ENCODE measurements around the gene NAP1L4.
"Not testable (repeated sequence)": the region's sequence is repeated elsewhere in the genome, so short reads cannot be mapped to it uniquely, and the experiment has no call there.

NAP1L4 gene

DNA sequence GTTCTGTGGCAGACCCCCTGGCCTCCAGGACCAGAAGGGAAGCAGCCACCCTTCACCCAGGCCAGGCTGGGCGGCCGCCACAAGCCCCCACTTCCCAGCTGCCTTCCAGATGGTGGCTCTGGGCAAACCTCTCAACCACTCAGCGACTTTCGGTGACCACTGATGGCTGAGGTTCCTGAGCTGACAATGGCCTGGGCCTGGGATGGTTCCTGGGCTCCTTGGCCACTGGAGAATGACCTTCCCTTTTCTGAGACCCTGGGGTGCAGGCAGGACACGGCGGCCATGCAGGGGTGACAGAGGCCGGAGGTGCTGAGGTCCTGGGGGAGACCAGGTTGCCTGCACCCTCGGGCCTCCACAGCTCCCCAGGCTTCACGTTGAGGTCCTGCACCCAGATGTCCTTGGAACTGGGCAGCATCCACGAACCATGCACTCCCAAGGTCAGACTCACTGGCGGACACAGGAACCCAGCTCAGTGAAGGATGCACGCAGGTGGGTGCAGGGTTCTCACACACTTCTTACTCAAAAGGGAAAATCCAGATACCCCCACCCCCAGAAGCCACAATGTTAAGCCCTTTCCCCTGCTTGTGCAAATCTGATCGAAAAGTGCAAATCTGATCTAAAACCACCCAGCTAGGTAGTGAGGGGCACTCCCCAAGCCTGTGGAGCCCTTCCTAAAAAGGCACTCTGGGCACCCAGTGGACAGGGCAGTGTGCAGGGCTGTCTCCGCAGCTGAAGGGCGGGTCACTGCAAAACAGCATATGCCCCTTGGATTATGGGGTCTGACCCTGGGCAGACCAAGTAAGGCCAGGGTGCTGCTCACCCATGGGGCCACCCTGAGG is 49.0 kb downstream of the NAP1L4 start:
- no peak for TF ChIP-seq JUND (IDR thresholded peaks at IDR 0.05; ENCODE audit: low read depth)
- DNase-seq (ENCODE audit: low read depth in 1 of 2, low spot score in 1 of 2): no peak
- in situ Hi-C loops (cut with HindIII; ENCODE audit: low pct_unique_long_range_greater_than_20kb, low sequenced_read_pairs): no loop called here

GRCh38 chr11:2942447-2942846 is 49.7 kb downstream of the NAP1L4 start:
- no peak for DNase-seq (ENCODE audit: low read depth in 1 of 2, low spot score in 1 of 2)
- in situ Hi-C loops (cut with HindIII; ENCODE audit: low pct_unique_long_range_greater_than_20kb, low sequenced_read_pairs): no loop called here
- TF ChIP-seq JUND (IDR thresholded peaks at IDR 0.05; ENCODE audit: low read depth): no peak

DNA sequence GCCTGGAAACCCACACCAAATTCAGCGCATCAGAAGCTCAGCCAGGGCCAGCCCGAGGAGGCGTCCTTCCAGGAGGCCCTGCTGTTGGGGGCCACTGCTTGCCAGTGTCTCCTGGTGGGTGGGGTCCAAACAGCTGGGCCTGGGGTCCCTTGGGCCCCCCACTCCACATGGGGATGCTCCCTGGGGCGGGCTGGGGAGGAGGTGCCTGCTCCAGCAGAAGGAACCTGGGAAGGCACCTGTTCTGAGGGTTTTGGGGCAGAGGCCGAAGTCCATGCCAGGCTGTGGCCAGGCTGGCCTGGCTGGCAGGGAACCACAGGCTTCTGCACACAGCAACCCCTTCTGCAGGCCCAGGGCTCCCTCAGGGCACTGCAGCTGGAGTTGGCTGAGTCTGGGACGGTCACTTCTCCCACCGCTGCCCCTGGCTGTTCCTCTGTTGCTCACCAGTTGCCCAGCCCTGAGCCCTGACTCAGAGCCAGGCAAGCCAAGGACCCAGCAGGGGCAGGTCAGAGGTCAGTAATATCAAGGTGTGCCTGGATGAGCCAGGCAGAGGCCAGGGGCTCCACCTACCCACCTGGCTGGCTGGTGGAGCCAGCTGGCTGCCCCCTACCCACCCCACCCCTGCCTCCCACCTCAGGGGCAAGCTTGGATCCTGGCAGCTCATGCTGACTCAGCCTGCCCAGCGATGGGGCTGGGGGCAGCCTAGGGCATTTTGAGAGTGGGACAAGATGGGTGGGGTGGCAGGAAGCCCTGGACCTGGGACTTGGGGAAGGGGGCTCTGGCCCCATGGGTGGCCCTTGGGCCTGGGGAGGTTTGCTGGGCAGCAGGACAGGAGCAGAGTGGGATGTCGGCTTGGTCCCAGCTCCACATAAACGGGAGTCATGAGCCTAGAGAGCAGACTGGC is 51.0 kb downstream of the NAP1L4 start:
- in situ Hi-C loops (cut with HindIII; ENCODE audit: low pct_unique_long_range_greater_than_20kb, low sequenced_read_pairs): no loop called here
- no peak for DNase-seq (ENCODE audit: low read depth in 1 of 2, low spot score in 1 of 2)

GRCh38 chr11:2940147-2940920 is 51.8 kb downstream of the NAP1L4 start:
- TF ChIP-seq JUND (IDR thresholded peaks at IDR 0.05; ENCODE audit: low read depth): no peak
- DNase-seq (ENCODE audit: low read depth in 1 of 2, low spot score in 1 of 2): no peak
- in situ Hi-C loops (cut with HindIII; ENCODE audit: low pct_unique_long_range_greater_than_20kb, low sequenced_read_pairs): no loop called here

More for the DNA sequence above, 51.0 kb downstream of the NAP1L4 start:
- TF ChIP-seq JUND (IDR thresholded peaks at IDR 0.05; ENCODE audit: low read depth): no peak

DNA sequence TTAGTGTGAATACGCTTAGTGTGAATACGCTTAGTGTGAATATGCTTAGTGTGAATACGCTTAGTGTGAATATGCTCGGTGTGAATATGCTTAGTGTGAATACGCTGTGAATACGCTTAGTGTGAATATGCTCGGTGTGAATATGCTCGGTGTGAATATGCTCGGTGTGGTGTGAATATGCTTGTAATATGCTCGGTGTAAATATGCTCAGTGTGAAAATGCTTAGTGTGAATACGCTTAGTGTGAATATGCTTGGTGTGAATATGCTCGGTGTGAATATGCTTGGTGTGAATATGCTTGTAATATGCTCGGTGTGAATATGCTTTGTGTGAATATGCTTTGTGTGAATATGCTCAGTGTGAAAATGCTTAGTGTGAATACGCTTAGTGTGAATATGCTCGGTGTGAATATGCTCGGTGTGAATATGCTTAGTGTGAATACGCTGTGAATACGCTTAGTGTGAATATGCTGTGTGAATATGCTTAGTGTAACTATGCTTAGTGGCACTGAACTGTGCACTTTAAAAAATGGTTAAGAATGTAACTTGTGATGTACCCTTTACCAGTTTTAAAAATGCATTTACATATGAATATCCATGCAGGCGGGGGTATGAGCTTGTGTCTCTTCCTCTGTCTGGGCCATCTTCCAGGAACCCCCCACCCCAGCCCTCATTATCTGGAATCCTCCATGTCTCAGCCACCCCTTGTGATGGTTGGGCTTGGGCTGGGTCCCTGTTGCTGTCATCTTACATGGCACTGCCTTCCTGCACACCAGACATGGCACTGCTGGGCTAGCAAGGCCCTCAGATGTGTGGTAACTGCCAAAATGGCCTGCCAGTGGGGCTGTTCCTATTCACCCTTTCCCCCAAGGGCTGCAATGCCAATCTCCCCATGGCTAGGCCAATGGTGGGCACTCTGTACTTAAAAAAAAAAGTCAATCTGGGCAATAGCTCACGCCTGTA is 53.4 kb downstream of the NAP1L4 start:
- DNase-seq (ENCODE audit: low read depth in 1 of 2, low spot score in 1 of 2); in situ Hi-C loops (cut with HindIII; ENCODE audit: low pct_unique_long_range_greater_than_20kb, low sequenced_read_pairs): not testable (repeated sequence)

DNA sequence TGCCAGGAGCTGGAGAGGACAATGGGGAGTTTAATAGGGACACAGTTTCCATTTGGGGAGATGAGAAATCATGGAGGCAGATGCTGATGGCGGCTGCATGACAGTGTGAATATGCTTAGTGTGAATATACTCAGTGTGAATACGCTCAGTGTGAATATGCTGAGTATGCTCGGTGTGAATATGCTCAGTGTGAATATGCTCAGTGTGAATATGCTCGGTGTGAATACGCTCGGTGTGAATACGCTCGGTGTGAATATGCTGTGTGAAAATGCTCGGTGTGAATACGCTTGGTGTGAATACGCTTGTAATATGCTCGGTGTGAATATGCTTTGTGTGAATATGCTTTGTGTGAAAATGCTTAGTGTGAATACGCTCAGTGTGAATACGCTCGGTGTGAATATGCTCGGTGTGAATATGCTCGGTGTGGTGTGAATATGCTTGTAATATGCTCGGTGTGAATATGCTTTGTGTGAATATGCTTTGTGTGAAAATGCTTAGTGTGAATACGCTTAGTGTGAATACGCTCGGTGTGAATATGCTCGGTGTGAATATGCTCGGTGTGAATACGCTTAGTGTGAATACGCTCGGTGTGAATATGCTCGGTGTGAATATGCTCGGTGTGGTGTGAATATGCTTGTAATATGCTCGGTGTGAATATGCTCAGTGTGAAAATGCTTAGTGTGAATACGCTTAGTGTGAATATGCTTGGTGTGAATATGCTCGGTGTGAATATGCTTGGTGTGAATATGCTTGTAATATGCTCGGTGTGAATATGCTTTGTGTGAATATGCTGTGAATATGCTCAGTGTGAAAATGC is 54.3 kb downstream of the NAP1L4 start:
- DNase-seq (ENCODE audit: low read depth in 1 of 2, low spot score in 1 of 2); in situ Hi-C loops (cut with HindIII; ENCODE audit: low pct_unique_long_range_greater_than_20kb, low sequenced_read_pairs): not testable (repeated sequence)

- no peak for TF ChIP-seq JUND (IDR thresholded peaks at IDR 0.05; ENCODE audit: low read depth)
- in situ Hi-C loops (cut with HindIII; ENCODE audit: low pct_unique_long_range_greater_than_20kb, low sequenced_read_pairs): no loop called here
- DNase-seq (ENCODE audit: low read depth in 1 of 2, low spot score in 1 of 2): no peak
Observed at GRCh38 chr11:2934611-2935239, 57.4 kb downstream of the NAP1L4 start.

DNA sequence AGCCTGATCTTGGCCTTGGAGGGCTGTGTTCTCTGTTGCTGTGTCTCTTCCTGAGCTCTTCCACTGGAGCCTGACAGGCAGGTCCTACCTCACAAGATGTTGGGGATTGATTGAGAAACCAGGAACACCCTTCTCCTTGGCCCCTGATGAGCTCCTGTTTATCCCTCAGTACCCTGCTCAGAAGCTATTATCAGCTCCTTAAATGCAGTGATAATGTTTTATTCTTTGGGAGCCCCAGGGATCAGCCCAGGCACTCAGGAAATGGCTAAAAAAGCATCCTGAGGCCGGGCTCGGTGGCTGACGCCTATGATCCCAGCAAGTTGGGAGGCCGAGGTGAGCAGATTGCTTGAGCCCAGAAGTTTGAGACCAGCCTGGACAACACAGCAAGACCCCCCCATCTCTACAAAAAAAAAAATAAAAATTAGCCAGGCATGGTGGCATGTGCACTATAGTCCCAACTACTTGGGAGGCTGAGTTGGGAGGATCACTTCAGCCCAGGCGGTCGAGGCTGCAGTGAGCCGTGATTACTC is 58.0 kb downstream of the NAP1L4 start:
- no peak for DNase-seq (ENCODE audit: low read depth in 1 of 2, low spot score in 1 of 2)
- in situ Hi-C loops (cut with HindIII; ENCODE audit: low pct_unique_long_range_greater_than_20kb, low sequenced_read_pairs): no loop called here
- no peak for TF ChIP-seq JUND (IDR thresholded peaks at IDR 0.05; ENCODE audit: low read depth)

DNA sequence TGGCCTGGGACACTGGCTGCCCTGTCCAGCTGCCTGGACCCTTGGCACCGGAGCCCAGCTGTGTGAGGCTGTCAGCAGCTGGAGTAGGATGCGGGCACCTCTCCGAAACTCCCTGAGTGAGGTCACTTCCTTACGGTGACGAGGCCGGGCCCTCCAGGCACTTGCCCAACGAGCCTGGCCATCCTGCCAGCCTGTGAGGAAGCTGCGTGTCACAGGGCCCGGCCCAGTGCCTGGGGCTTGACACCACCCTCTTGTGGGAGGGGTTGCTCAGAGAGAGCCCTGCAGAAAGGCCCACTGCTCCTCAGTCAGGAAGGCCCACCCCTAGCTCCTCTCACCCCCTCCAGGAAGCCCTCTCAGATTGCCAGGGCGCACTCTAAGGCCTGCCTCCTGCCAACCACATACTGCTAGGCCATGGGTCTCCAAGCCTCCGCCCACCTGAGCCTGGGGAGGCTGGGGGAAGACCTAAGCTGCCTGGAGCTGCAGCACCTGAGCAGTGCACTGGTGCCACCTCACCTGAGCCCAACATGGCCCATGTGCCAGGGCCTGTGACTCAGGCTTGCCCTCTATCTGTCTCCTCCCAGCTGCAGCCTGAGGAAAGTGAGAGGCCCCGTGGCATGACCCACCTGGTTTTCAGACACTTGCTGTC is 58.6 kb downstream of the NAP1L4 start:
- TF ChIP-seq JUND (IDR thresholded peaks at IDR 0.05; ENCODE audit: low read depth): no peak
- peak; percentile 60 to 90 for DNase-seq (ENCODE audit: low read depth in 1 of 2, low spot score in 1 of 2)
- in situ Hi-C loops (cut with HindIII; ENCODE audit: low pct_unique_long_range_greater_than_20kb, low sequenced_read_pairs): no loop called here

DNA sequence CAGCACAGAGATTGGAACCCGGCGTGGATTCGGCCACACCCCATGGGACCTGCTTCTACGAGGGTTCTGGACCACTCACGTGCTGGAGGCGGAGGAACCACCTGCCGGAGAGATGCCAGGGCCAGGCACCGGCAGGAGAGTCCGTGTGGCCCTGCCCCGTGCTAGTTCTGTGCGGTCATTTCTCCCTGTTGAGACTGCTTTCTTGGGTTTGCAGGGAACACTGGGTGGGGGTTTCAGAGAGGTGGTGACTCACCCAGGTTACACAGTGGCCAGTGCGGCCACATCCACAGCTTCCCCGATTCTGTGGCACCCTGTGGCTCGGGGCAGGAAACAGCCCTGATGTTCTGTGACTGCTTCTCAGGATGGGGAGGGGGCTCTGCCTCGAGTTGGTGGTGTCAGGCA is 59.3 kb downstream of the NAP1L4 start:
- TF ChIP-seq JUND (IDR thresholded peaks at IDR 0.05; ENCODE audit: low read depth): no peak
- DNase-seq (ENCODE audit: low read depth in 1 of 2, low spot score in 1 of 2): no peak
- in situ Hi-C loops (cut with HindIII; ENCODE audit: low pct_unique_long_range_greater_than_20kb, low sequenced_read_pairs): no loop called here

Measured in T47D (cell line).